Stimulated activated CD4-positive, alpha-beta T cell treated with anti-CD3 and anti-CD28 coated beads, Interleukin-4, amount 100 ng/mL, for 4 hours (primary cell): Measurements from ENCODE around the gene PARP3.
A peak's percentile ranks its signal among the peaks of the same experiment; 100 is the strongest.
"Not testable (repeated sequence)": the region's sequence is repeated elsewhere in the genome, so short reads cannot be mapped to it uniquely, and the experiment has no call there.

Experiments
- DNase-seq, 2 experiments: peaks; one replicate each; pipeline ENCODE4 v3.0.0-alpha.2; 2020

PARP3 gene

DNA sequence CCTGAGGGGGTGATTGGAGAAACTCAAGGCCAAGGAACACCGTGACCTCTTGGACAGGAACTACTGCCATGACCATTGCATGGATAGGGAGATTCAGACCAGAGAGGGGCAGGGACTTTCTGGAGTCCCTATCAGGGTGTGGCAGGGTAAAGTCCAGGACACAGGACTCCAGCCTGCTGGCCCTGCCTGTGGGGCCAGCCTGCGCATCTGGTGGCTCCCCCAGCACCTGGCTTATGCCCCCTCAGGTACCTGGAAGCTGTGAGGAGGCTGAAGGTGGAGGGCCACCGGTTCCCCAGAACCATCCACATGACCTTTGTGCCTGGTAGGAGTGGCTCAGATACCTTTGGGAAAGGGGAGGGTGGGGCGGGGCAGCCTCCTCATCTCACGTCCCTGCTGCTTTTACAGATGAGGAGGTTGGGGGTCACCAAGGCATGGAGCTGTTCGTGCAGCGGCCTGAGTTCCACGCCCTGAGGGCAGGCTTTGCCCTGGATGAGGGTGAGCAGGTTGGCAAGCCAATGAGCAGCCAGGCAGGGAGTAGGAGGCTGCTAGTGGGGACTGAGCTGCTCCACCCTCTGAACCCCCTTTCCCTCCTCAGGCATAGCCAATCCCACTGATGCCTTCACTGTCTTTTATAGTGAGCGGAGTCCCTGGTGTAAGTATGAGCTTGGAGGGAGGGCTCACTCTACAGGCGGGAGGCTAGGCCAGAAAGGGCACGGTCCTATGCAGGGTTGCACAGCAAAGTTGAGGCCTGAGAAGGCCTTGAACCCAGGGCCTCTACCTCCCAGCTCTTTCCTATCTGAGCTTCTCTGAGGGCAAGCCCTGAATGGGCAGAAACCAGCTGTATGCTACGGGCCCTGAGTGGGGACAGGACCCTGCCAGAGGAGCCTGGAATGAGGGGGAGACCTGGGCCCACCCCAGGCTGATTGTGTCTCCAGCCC lies 44.1 kb downstream of the PARP3 start:
- no peak for DNase-seq

DNA sequence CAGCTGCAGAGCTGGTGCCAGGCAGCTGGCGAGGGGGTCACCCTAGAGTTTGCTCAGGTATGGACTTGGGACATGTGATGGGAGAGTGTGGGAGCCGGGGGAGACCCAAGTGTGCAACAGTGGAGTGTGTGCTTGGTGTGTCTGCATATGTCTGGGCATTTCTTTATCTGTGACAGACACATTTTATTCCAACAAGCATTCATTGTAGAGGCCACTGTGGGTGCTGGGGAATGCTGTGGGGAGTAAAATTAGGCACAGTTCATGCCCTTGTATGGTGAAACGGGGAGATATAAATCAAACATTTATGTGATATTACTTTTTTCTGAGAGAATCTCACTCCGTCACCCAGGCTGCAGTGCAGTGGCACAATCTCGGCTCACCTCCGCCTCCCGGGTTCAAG lies 45.4 kb downstream of the PARP3 start:
- no peak for DNase-seq

DNA sequence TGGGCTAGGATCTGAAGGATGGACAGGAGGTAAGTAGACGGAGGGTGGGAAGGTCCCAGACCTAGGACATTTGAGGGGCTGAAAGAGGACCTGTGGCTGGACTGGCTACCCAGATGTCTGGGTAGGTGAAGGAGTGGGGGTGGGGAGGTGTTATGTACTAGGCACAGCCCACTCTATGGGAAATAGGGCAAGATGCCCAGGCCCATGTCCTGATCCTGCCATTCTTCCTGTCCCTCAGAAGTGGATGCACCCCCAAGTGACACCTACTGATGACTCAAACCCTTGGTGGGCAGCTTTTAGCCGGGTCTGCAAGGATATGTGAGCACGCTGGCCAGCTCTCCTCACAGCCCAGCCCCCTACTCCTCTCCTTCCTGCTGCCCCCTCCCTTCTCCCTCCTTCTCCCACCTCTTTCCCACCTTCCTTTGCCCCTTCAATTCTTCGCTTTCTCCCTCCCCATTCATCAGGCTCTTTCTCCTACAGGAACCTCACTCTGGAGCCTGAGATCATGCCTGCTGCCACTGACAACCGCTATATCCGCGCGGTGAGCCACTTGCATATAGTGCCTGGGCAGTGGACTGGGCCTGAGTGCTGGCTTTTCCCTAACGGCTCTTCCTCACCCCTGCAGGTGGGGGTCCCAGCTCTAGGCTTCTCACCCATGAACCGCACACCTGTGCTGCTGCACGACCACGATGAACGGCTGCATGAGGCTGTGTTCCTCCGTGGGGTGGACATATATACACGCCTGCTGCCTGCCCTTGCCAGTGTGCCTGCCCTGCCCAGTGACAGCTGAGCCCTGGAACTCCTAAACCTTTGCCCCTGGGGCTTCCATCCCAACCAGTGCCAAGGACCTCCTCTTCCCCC lies 46.4 kb downstream of the PARP3 start:
- DNase-seq: no peak

DNA sequence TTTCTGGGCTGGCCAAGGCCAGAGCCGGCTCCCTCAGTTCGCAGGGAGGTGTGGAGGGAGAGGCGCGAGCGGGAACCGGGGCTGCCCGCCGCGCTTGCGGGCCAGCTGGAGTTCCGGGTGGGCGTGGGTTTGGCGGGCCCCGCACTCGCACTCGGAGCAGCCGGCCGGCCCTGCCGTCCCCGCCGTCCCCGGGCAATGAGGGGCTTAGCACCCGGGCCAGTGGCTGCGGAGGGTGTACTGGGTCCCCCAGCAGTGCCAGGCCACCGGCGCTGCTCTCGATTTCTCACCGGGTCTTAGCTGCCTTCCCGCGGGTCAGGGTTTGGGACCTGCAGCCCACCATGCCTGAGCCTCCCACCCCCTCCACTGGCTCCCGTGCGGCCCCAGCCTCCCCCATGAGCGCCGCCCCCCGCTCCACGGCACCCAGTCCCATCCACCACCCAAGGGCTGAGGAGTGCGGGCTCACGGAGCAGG lies 48.4 kb downstream of the PARP3 start:
- DNase-seq: not testable (repeated sequence)

DNA sequence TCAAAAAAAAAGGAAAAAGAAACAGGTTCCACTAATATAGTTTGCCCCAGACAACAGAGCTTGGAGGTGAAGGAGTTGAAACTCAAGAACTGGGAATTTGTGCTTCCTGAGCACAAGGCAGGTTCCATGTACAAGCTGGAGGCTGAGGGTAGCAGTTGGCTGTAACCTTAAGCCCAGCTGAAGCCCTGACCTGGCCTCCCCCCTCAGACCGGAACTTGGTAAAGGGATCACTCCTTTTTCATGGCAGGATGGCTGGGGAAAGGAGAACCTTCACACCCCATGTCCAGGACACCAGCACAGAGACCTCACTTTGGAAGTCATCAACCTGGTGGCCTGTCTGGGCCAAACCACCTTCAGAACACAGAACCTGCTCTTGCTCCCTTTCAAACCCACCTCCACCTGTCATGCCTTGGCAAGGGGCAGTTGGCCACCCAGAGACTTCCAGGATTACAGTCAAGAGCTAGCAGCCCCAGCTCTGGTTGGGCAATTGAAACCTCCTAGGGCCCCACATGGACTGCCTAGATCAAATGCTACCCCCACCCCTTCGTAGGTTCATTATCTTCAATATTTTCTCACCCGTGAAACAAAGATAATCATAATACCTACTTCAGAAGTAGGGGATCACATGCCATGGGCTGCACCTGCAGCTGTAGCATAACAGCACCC lies 50.0 kb downstream of the PARP3 start:
- DNase-seq: no peak

DNA sequence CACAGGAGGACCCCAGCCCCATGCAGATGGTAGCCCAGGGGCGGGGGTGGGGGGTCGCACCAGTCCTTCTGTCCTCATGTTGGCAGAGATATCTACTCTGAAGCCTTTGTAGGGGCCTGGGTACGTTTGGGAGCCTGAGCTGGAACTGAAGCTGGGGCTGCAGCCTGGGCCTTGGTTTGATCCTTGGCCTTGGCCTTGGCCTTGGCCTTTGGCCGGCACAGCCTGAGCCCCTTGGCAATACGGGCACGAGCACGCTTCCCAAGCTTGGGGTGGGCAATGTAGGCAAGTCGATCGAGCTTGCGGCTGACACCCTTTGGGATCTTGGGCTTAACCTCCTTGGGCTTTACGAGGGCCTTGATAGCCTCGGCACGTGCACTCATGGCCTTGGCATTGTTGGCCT lies 51.5 kb downstream of the PARP3 start:
- DNase-seq: not testable (repeated sequence)

DNA sequence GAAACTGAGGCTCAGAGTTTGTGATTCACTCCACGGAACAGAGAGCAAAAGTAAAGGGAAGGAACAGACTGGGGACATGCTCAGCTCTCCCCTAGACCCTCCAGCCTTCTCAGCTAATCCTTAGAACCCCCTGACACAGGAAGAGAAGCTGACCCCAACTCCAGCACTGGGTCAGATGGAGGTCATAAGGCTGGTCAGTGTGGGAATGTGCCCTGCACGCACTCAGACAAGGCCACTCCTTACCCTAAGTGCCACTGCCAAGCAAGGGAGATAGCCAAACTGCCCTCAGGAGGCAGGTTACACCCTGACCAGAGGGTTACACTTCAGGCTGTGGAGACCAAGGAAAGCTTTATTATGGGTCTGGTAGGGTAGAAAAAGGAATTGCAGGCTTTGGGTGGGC lies 52.4 kb downstream of the PARP3 start:
- DNase-seq: no peak

DNA sequence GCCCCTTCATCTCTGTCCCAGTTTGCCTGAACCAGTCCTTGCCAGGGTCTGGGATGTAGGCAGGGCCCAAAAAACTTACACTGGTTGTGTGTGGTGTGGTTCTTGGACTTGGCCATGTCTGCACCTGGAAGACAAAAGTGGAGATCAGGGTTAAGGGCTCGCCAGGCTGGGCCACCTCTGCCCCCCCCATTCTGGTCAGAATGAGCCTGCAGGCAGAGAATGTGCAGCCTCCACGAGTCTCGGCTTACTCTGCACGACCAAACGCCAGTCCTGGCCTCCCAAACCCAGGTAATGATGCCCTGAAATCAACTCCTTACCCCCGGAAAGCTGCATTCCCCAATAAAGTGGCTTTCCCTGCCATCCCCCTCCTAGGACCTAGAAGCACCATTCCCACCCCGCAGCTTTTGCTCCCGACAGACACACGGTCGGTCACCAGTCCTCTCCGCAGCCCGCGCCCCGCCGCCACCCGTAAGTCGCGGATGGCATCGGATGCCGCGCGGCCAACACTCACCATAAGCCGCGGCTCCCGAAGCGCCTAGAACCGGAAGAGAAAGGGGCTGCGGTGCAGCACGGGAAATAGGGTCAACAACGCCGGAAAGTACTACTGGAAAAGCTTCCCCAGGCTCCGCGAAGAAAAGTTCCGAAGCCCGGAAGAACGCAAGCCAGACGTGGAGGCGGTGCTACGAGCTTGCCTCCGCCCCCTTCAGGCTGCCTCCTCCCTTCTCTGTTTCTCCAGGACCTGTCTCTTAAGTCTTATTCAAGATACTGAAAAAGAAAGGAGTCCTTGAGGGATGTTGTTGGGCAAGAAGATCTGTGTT lies 53.4 kb downstream of the PARP3 start, which contains the start of gene RPL29:
RPL29 (minus strand) TSS at position 550 of the 818 bp plus-strand sequence; CDS start at position 116, 434 bp downstream.
- DNase-seq: peak; percentile 85 to 92

DNA sequence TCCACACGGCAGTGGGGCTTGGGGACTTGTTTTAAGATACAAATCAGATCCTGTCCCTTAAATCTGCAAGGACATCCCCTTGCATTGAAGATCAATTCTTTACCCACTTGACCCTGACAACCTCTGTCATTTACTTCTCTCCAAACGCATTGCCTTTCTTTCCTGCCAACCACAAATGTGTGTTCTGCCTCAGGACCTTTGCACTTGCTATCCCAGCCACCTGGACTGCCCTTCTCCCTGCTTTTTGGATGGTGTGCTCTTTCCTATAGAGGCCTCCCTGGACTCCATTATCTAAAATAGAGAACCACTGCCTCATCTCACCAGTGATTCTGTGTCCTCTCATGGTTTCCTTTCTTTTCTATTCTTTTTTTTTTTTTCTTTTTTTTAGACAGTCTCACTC lies 55.0 kb downstream of the PARP3 start:
- no peak for DNase-seq

DNA sequence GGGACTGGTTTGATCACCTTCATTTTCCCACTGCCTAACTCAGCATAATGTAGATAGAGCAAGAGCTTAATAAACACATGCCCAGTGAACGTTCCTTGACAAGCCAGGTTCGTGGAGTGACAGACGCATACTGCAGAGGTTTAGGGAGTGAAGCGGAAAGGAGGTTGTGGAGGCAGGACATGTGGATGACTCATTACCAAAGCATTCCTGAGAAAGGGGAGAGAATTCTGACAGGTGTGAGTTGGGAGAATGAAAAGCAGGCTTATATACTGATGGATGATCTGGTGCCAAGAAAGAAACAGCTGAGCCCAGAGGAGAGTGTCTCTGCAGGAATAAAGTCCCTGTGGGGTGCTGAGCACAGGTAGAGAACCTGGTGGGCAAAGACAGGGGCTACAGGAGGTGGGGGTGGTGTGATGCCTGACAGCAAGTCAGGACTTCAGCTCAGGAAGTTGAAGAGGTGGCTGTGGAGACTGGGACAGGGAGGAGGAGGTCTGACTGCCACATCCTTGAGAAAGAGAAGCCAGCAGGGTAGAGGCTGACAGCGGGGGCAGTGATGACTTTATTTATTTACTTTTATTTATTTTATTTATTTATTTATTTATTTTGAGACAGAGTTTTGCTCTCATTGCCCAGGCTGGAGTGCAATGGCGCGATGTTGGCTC lies 55.9 kb downstream of the PARP3 start:
- no peak for DNase-seq
